ENCODE data around the gene ZMYND15. TPM values are rescaled to one million over a fixed set of nuclear protein-coding genes. Genes with fewer than 3 reads are reported as not detected.
A peak's percentile ranks its signal among the peaks of the same experiment; 100 is the strongest.
"Not testable (repeated sequence)": the region's sequence is repeated elsewhere in the genome, so short reads cannot be mapped to it uniquely, and the experiment has no call there.

The ZMYND15 gene
- polyA plus RNA-seq (2011; rRNA removed) (0.14 and 0.17 TPM in 2 replicates), polyA minus RNA-seq (2011; rRNA and poly(A)+ RNA removed) (0.18 TPM in 1 of 2 replicates, not detected in the other)

GRCh38 chr17:4739122-4740024, at the start of gene ZMYND15, which contains the start of gene CXCL16:
ZMYND15 (plus strand) TSS chr17:4739833; CDS start chr17:4740549, 716 bp downstream.
CXCL16 (minus strand) TSS chr17:4739928; CDS start chr17:4739339, 589 bp downstream.
- Histone ChIP-seq H3K27ac (ENCODE audit: low read depth, low read length) (no peak within 1 kb of the TSS), H3K4me3 (ENCODE audit: low read depth, low read length) (peak within 1 kb of the TSS; percentile 70), H3K9me3 (ENCODE audit: control insufficient read depth, insufficient read depth, low read length) (peaks cover 5% of the 10 kb centered on the region; the same call in 1 of the 2 replicates), H3K27me3 (ENCODE audit: control insufficient read depth, insufficient read depth, low read length) (peaks cover 51% of the 10 kb centered on the region)
- CTCF ChIA-PET, result no interaction called here
- POLR2A ChIA-PET, result interaction anchor here (0.6 kb wide), 1 partner anchor 18 kb away, joined by 3 read pairs; no protein-coding TSS in a partner anchor
- no peak for TF ChIP-seq CTCF (IDR thresholded peaks at IDR 0.05; ENCODE audit: low read depth, low read length)
- DNase-seq (ENCODE audit: low read depth, low spot score), result no peak

GRCh38 chr17:4689872-4690271, 49.8 kb upstream of the ZMYND15 start:
- CTCF ChIA-PET; H3K27ac ChIP-seq (ENCODE audit: low read depth, low read length); POLR2A ChIA-PET: not testable (repeated sequence)

GRCh38 chr17:4690745-4691144, 48.9 kb upstream of the ZMYND15 start:
- no peak for TF ChIP-seq CTCF (IDR thresholded peaks at IDR 0.05; ENCODE audit: low read depth, low read length)
- no peaks in the 10 kb centered on the region for H3K9me3 ChIP-seq (ENCODE audit: control insufficient read depth, insufficient read depth, low read length)
- H3K27me3 ChIP-seq (ENCODE audit: control insufficient read depth, insufficient read depth, low read length), result no peaks in the 10 kb centered on the region
- ChIA-PET CTCF (no interaction called here), POLR2A (no interaction called here)
- H3K27ac ChIP-seq (ENCODE audit: low read depth, low read length), result no peak overlapping the region
- H3K4me3 ChIP-seq (ENCODE audit: low read depth, low read length), result no peak overlapping the region
- no peak for DNase-seq (ENCODE audit: low read depth, low spot score)

More at GRCh38 chr17:4689872-4690271, 49.8 kb upstream of the ZMYND15 start:
- H3K9me3 ChIP-seq (ENCODE audit: control insufficient read depth, insufficient read depth, low read length); H3K4me3 ChIP-seq (ENCODE audit: low read depth, low read length); DNase-seq (ENCODE audit: low read depth, low spot score); H3K27me3 ChIP-seq (ENCODE audit: control insufficient read depth, insufficient read depth, low read length): not testable (repeated sequence)

- no peak for DNase-seq (ENCODE audit: low read depth, low spot score)
- no peak overlapping the region for H3K27ac ChIP-seq (ENCODE audit: low read depth, low read length)
- CTCF ChIA-PET, result no interaction called here
- no peaks in the 10 kb centered on the region for H3K9me3 ChIP-seq (ENCODE audit: control insufficient read depth, insufficient read depth, low read length)
- H3K27me3 ChIP-seq (ENCODE audit: control insufficient read depth, insufficient read depth, low read length), result no peaks in the 10 kb centered on the region
- TF ChIP-seq CTCF (IDR thresholded peaks at IDR 0.05; ENCODE audit: low read depth, low read length), result no peak
- POLR2A ChIA-PET, result no interaction called here
- H3K4me3 ChIP-seq (ENCODE audit: low read depth, low read length), result no peak overlapping the region
Observed at GRCh38 chr17:4691686-4692085, 47.9 kb upstream of the ZMYND15 start.

GRCh38 chr17:4693416-4693815, 46.2 kb upstream of the ZMYND15 start:
- no peak for TF ChIP-seq CTCF (IDR thresholded peaks at IDR 0.05; ENCODE audit: low read depth, low read length)
- H3K4me3 ChIP-seq (ENCODE audit: low read depth, low read length), result no peak overlapping the region
- no peaks in the 10 kb centered on the region for H3K27me3 ChIP-seq (ENCODE audit: control insufficient read depth, insufficient read depth, low read length)
- CTCF ChIA-PET, result no interaction called here
- no peak overlapping the region for H3K27ac ChIP-seq (ENCODE audit: low read depth, low read length)
- no peaks in the 10 kb centered on the region for H3K9me3 ChIP-seq (ENCODE audit: control insufficient read depth, insufficient read depth, low read length)
- POLR2A ChIA-PET, result no interaction called here
- no peak for DNase-seq (ENCODE audit: low read depth, low spot score)
